AG09309 (cell line): ENCODE measurements around the gene SOD3.

Experiments used
- DNase-seq: peaks from one replicate; pipeline ENCODE4 v3.0.0-alpha.2; 2010; ENCODE audit warnings: low read depth
- H3K4me3 ChIP-seq: 2 replicates; pipeline ENCODE4 v1.5.1; 2011; ENCODE audit warnings: mild to moderate bottlenecking, low read depth, low read length, moderate library complexity; ENCODE audit not compliant: control insufficient read depth
- CTCF ChIP-seq: IDR thresholded peaks from 2 replicates; pipeline ENCODE4 v1.5.1; 2011; ENCODE audit warnings: mild to moderate bottlenecking, low read depth, low read length, inconsistent platforms; ENCODE audit not compliant: insufficient read depth, control insufficient read depth; ENCODE audit errors: missing control alignments

Gene SOD3

GRCh38 chr4:24806206-24806990, 11.0 kb downstream of the SOD3 start:
- TF ChIP-seq CTCF: no peak
- DNase-seq: no peak

GRCh38 chr4:24807611-24808010, 12.2 kb downstream of the SOD3 start:
- no peak for DNase-seq
- no peak for TF ChIP-seq CTCF
- no peak overlapping the region for H3K4me3 ChIP-seq

More at GRCh38 chr4:24806206-24806990, 11.0 kb downstream of the SOD3 start:
- H3K4me3 ChIP-seq: no peak overlapping the region

- DNase-seq: no peak
- TF ChIP-seq CTCF: no peak
- H3K4me3 ChIP-seq: no peak overlapping the region
Observed at GRCh38 chr4:24808261-24808660, 12.9 kb downstream of the SOD3 start.

GRCh38 chr4:24808955-24809354, 13.6 kb downstream of the SOD3 start:
- TF ChIP-seq CTCF: no peak
- DNase-seq: no peak
- H3K4me3 ChIP-seq: no peak overlapping the region

- DNase-seq: no peak
- no peak overlapping the region for H3K4me3 ChIP-seq
- no peak for TF ChIP-seq CTCF
Observed at GRCh38 chr4:24809376-24809775, 14.0 kb downstream of the SOD3 start.

- no peak overlapping the region for H3K4me3 ChIP-seq
- no peak for TF ChIP-seq CTCF
- DNase-seq: no peak
Observed at GRCh38 chr4:24809815-24810405, 14.5 kb downstream of the SOD3 start.
